GM19468 (cell line): Measurements from ENCODE around the gene CCDC40.
"Not testable (repeated sequence)": the region's sequence is repeated elsewhere in the genome, so short reads cannot be mapped to it uniquely, and the experiment has no call there.

ENCODE experiments used
- ATAC-seq: cut with Tn5 transposase; IDR thresholded peaks from one replicate; pipeline ENCODE4 v1.9.1; 2021; ENCODE audit warnings: mild to moderate bottlenecking, moderate library complexity, moderate number of reproducible peaks; ENCODE audit not compliant: unreplicated experiment; ENCODE audit errors: extremely low read depth

CCDC40 gene

DNA sequence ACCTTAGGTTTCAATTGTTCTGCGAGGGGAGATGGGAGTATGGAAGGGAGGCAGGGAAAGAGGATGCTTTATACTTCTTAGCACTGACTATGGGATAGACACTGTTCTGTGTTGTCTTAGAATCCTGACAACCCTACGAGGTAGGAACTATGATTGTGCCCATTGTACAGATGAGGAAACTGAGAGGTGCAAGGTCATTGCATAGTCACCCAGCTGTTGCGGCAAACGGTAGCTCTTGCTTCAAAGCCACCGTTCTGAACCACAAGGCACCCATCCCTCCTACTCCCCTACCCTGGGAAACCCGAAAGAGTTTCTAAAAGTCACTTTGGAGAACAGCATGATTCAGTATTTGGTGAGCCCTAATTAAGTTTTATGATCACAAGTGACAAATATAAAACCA lies 7.5 kb downstream of the CCDC40 start:
- no peak for ATAC-seq

DNA sequence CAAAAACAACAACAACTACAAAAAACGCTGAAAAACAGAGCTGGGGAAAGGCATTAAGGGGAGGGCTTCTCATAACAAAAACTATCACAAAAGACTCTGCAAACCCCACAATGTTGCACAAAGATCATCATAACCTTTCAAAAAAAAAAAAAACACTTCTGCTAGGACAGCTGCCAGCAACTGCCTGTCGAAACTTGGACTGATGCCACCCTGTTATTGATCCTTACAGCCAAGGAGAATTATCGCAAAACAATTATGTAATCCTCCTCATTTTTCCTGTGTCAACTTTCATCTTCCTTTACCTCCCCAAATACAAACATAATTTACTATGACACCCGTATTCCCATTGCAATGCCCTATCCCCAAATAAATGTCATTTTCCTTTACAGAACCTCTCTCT lies 9.3 kb downstream of the CCDC40 start:
- no peak for ATAC-seq

DNA sequence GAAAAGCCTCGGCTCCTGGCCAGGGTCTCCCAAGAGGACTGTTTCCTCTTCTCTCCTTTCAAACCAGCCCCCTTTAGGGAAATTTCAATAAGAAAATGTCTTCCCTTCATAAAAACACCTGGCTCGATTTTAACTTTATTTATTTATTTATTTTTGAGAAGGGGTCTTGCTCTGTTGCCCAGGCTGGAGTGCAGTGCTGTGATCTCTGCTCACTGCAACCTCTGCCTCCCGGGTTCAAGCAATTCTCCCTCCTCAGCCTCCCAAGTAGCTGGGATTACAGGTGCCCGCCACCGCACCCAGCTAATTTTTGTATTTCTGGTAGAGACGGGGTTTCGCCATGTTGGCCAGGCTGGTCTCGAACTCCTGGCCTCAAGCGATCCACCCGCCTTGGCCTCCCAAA lies 10.3 kb downstream of the CCDC40 start:
- ATAC-seq = not testable (repeated sequence)

DNA sequence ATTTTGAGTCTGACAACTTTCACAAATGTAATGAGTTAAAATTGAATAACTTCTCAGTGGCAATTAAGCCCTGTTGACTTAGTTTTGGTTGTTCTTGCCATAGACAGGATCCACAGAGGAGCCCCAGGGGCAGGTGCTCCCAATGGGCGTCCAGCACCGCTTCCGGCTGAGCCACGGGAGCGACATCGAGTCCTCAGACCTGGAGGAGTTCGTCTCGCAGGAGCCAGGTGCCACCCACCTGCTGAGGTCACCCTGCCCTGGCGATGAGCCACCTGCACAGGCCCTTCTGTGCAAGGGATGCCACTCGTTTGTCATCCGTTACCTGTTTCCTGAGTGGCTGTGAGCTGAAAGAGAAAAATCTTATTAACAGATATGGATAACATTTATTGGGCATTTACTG lies 10.7 kb downstream of the CCDC40 start:
- no peak for ATAC-seq

DNA sequence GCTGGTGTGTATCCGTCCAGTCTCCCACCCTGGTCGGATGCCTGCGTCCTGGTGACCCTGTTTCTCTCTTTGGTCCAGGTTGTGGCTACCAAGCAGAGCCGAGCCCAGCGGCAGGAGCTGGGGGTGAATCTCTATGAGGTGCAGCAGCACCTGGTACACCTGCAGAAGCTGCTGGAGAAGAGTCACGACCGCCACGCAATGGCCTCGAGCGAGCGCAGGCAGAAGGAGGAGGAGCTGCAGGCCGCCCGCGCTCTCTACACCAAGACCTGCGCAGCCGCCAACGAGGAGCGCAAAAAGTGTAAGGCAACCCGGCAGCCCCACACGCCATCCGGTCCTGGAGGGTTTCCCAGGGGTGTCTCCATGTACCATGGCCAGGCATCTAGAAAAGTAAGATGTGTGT lies 13.5 kb downstream of the CCDC40 start:
- no peak for ATAC-seq

DNA sequence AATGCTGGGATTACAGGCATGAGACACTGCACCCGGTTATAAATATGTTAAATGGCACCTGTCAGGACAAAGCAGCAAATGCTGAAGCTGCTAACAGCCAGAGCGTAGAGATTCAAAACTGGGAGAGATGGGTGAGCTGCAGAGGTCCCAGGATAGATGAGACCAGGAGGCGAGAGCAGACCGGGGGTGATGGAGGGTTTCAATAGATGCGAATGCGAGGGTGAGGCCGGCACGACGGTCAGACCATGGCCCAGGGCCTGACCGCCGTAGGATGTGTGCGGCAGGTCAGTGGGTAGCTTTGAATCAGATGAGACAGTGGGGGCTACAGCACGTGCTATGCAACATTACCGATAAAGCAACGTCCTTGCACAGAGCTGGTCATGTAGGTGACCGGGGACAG lies 14.3 kb downstream of the CCDC40 start:
- ATAC-seq = no peak

DNA sequence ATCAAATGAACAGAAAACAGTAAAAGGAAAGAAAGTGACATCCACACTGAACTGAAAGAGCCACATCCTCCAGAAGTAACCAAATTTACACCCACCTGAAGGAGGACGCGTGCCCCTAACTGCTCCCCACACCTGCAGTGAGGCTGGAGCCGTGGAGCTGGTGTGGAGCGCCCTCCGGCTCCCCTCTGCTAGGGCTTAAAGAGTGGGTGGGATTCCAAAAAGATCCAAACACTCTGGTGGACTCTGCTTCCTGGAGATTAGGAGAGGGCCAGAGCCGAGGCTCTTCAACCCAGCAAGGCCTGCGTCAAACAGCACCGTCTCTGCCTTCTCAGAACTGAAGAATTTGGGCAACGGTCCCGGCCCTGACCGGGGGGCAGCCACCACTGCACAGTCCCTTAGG lies 15.2 kb downstream of the CCDC40 start:
- no peak for ATAC-seq

DNA sequence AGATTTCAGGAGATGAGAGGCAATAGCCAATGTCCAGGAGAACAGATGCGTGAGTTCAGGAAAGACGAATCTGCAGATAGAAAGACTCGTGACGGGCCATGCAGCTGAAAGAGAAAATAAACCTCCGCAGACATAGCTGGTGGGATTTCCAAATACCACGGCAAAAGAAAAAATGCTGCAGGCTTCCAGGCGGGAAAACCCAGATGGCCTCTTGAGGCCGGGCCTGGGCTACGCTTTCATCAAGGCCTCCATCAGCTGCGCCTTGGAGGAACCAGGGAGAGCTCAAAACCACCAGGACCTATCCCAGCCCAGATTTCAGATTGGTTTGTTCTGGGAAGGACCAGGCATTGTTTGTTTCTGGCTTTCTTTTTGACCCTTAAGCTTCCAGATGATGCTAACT lies 16.7 kb downstream of the CCDC40 start:
- no peak for ATAC-seq

DNA sequence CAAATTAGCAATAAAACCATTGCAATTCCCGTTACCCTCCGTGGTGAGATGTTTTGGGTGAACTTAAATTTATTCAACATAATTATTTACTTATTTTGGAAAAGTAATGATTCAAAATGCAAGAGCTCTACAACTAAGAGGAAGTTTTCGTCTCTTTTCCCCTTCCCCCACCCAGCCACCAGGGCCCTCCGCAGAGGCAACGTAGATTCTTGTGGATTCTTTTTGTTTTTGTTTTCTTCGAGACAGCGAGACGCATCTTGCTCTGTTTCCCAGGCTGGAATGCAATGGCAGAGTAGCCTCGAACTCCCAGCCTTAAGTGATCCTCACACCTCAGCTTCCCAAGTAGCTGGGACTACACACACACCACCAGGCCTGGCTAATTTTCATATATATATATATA lies 19.2 kb downstream of the CCDC40 start:
- no peak for ATAC-seq

DNA sequence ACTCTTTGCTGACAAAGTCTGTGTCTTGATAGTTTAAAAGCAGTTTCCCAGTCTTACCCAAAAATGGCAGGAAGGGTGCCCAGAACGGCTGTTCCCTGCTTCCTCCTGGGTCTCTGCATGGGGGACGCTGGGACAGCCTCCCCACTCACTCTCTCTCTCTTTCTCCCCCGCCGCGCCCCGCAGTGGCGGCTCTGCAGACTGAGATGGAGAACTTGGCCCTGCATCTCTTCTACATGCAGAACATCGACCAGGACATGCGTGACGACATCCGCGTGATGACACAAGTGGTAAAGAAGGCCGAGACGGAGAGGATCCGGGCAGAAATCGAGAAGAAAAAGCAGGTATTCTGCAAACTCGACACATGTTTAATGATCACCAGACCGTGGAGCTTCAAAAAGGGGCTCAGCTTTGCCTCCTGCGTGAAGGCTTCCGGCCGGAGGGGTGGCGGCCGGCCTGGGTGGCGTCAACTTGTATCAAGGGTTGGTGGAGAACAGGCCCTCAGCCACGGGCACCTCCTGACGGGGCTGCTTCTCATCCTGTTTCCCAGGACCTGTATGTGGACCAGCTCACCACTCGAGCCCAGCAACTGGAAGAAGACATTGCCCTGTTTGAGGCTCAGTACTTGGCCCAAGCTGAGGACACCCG lies 22.0 kb downstream of the CCDC40 start:
- ATAC-seq = no peak

DNA sequence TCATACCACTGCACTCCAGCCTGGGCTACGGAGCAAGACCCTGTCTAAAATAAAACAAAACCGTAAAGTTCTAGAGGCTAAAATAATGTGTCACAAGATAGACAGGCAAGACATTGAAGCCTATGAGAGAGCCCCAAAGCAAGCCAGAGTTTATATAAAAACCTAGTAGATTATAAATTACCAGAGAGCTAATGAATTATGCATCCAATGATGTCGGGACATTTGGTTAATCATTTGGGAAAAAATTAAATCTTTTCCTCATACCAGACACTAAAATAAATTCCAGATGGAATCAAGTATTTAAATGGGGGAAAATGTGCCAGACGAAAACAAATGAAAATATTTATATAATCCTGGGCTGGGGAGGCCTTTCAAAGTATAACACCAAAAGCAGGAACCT lies 24.2 kb downstream of the CCDC40 start:
- no peak for ATAC-seq

DNA sequence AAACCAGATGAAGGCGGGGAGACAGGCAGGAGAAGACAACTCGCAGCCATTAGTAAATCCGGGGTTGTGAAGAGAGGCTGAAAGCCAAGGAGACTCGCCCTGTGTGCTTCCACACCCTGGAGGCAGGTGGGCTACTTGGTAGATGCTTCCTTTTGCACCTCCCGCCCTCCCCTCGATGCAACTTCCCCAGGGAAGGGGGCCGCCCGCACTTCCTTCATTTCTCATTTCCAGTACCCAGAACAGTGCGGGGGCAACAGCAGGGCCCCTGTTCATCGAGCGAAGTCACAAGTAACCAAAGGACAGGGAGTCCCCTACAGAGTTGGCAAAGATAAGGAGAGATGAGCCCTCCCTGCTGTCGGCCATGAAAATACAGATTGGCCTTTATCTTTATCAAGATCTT lies 25.0 kb downstream of the CCDC40 start:
- ATAC-seq = no peak

DNA sequence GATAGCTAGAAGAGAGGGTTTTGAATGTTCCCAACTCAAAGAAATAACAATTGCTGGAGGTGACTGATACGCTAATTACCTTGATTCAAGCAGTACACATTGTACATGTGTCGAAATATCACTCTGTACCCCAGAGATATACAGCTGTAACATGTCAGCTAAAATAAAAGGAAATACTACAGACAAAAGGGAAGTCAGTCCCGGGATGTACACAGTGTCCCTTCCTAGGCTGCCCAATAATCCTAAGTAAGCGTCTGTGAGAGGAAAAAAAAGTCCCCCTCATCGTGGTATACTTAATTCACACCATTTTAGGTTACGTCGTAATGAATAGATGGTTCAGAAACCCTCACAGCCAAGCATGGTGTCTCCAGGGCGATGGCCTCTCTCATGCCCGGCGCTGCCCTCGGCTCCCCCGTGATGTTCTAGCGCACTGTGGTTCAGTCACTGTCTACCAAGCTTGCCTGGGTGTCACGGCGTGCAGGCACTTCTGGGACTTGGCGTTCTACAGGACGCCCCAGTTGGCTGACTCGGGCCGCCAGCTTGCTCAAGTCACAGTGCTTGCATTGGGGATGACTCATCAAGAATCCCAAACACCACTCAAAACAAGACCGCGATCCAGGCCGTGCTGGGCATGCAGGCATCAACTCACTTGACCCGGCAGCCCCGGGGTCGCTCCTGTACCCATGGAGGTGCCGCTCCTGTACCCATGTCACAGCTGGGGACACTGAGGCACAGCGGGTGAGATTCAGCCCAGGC lies 27.6 kb downstream of the CCDC40 start:
- ATAC-seq = no peak

DNA sequence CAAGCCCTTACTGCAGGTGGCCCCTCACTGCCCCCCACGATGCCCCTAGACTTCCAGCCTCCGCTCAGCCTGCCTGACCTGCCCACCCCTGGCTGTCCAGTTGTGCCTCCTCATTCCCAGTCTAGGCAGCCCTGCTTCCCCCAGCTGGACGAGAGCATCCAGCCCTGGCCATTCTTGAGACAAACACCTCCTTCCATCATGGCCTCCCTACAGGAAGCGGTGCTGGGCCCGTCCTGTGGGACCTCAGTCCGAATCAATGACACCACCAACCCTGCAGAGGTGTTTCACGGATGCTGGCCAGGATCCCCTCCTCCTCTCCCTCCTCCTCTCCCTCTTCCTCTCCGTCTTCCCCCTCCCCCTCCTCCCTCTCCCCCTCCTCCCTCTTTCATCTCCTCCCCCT lies 28.3 kb downstream of the CCDC40 start:
- ATAC-seq = no peak

DNA sequence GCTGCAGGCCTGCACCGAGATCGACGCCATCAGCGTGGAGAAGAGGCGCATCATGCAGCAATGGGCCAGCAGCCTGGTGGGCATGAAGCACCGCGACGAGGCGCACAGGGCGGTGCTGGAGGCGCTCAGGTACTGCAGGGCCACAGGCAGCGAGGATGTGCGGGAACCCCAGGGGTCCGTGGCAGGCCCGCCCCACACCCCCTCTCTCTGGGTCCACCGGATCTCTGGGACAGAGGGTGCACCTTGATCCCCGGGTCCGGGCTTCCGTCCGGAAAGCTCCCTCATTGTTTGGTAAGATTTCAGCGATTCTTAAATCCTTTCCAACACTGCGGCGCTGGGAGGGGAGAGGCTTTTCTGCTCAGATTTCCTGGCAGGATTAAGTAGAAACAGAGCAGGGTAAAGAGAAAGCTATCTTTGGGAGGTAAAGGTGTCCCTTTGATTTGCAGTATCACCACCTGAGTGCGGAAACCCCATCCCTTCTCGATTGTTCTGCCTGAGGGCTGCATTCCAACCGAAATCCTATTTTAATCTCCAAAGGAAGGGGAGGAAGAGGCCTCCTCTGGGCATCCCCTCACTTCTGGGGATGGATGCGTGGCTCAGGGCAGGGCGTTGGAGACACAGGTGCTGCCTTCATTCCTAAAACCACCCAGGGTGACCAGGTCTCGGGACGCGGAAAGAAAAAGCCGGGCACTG lies 29.2 kb downstream of the CCDC40 start:
- ATAC-seq = no peak

DNA sequence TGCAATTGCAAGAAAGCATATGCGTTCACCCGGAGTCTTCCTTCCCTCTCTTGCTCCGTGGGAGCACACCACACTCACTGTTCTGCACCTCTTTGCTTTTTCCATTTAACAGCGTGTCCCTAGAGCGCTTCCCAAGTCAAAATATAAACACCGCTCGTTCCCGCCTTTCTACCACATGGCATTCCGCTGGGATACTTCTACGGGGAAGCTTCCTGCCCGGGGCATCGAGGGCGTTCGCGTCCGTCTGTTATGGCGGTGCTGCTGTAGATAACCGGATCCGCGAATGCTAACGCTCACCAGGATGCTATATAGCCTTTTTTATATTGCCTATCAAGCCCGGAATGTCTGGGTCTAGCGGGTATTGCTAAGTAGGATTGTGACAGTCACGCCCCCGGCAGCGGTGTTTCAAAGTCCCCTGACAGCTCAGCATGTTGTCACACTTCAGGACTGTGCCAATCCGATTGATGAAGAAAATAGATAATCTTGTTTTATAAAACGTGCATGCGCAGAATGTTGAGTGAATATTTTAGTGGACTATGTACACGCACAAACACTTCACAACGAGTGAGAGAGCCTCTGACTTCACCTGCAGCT lies 31.0 kb downstream of the CCDC40 start:
- ATAC-seq = no peak

DNA sequence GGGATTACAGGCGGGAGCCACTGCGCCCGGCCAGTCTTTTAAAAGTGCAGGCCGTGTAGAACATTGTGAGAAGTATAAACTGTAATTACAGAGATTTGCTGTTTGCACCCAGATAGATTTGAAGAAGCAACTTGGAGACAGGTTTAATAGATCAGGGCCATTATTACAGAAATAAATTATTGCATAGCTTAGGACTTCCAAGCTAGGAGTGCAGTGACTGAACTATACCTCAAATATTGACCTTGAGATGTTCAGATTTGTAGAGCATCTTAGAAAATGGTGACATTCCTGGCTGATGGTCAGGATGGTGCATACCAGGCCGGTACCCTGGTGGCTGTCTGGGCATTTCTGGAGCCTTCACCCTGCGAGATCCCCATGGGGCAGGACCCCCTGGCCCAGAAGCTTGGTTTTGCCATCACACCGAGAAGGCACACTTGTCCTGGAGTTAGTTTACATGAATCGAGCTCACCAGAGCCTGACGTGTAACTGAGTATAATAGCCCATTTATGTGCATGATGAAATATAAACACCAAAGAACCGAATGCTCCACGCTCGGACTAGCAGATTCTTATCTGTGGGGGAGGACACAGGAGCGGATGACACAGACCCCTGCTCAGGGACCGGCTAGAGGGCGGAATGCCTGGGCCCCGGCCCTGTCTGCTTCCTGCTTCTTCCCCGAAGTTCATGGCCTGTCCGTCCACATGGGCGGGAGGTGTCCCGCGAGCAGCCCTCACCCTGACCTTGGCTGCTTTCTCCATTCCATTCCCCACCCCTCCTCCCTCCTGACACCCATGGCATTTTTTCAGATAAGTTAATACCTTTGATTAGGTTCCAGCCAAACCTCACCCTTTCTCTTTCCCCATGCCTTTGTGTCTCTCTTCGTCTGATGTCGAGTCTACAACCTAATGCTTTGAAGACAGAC lies 32.1 kb downstream of the CCDC40 start:
- no peak for ATAC-seq

DNA sequence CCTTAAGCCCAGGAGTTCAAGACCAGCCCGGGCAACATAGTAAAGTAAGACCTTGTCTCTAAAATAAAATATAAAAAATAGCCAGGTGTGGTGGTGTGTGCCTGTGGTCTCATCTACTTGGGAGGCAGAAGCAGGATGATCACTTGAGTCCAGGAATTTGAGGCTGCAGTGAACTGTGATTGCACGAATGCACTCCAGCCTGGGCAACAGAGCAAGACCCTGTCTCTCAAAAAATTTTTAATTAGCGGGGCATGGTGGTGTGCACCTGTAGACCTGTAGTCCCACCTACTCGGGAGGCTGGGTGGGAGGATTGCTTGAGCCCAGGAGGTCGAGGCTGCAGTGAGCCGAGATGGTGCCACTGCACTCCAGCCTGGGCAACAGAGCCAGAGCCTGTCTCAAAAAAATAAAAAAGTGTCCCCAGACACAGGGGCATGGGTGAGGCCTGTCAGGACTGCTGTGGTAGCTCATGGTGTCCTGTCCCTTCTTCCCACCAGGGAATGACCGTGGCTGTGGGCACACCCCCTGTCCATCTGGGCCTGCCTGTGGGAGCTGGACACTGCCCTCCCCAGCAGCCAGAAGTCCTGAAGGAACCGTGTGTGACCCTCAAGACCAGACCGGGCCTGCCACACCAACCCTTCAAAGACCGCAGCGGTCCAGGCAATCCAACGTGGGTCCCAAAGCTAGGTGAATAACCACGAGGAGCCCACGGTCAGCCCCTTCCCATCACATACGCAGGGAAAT lies 34.1 kb downstream of the CCDC40 start:
- ATAC-seq = no peak

DNA sequence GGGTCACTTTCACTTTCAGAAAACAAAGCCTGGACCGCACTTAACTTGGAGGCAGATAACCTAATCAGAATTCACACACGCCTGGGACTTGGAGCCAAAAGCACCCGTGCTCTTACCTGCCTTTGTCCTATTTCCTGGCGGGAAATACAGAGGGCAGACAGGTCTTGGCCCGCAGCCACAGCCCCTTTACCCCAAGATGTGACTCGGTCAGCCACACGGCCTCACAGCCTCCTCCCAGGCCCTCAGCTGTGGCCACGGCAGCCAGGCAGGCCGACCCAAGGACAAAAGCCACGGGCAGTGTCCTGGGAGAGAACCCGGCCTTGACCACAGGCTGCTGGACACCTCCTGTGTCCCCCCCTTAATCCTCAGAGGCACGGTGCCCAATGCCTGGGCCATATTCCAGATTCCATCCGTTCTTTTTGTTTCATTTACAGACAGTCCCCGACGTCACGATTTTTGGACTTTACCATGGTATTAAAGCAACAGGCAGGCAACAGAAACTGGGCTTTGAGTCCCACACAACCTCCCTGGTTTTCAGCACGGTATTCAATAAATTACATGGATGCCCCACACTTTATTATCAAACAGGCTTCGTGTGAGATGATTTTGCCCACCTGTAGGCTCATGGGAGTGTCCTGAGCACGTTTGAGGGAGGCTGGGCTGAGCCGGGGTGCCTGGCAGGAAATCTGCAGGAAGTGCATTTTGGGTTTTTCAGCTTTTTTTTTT lies 34.8 kb downstream of the CCDC40 start:
- ATAC-seq = no peak
